IPS-15b (cell line): Measurements from ENCODE around the gene TFDP1.

ENCODE experiments used
- H3K27me3 ChIP-seq: one replicate; pipeline ENCODE4 v1.6.1; 2013; ENCODE audit warnings: low read length; ENCODE audit not compliant: control insufficient read depth, insufficient read depth
- H3K36me3 ChIP-seq: one replicate; pipeline ENCODE4 v1.6.1; 2013; ENCODE audit warnings: low read length; ENCODE audit not compliant: control insufficient read depth, insufficient read depth
- H3K4me1 ChIP-seq: one replicate; pipeline ENCODE4 v1.6.1; 2013; ENCODE audit warnings: mild to moderate bottlenecking, low read length; ENCODE audit not compliant: control insufficient read depth, insufficient read depth
- H3K4me3 ChIP-seq: one replicate; pipeline ENCODE4 v1.5.1; 2013; ENCODE audit warnings: low read depth, low read length
- H3K9ac ChIP-seq: one replicate; pipeline ENCODE4 v1.6.1; 2013; ENCODE audit warnings: low read depth, mild to moderate bottlenecking, low read length
- H3K9me3 ChIP-seq: one replicate; pipeline ENCODE4 v1.6.1; 2013; ENCODE audit warnings: mild to moderate bottlenecking, low read length; ENCODE audit not compliant: control insufficient read depth, insufficient read depth

TFDP1 gene

DNA sequence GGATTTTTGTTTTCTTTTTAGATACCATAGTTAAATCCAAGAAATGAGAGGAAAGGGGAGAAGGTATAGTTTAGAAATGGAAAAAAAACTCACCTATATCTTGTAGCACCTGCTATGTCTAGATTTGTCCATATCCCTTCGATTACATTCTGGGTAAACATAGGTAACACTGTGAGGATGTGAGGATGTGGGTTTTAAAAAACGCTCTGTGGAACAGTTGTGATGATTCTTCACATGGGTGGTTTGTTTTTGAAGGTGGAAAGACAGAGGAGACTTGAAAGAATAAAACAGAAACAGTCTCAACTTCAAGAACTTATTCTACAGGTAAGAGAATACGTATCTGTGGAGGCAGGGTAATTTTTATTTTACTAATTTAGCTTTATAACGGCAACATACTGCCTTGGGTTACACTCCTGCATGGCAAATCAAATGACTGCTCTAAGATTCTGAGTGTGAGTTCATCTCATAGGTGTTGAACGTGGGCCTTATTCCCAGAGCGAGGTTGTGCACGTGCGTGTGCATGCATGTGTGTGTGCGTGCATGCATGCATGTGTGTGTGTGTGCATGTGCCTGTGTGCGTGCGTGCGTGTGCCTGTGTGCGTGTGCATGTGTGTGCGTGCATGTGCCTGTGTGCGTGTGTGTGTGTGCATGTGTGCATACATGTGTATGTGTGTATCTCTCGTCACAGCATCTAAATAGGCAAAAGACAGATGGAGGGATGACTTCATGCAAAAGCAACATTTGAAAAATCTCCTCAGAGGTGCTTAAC is 49.9 kb downstream of the TFDP1 start:
- Histone ChIP-seq H3K27me3 (no peaks in the 10 kb centered on the region), H3K4me1 (no peaks in the 10 kb centered on the region), H3K9ac (no peak overlapping the region), H3K9me3 (no peaks in the 10 kb centered on the region), H3K4me3 (no peak overlapping the region), H3K36me3 (peaks cover 74% of the 10 kb centered on the region)

DNA sequence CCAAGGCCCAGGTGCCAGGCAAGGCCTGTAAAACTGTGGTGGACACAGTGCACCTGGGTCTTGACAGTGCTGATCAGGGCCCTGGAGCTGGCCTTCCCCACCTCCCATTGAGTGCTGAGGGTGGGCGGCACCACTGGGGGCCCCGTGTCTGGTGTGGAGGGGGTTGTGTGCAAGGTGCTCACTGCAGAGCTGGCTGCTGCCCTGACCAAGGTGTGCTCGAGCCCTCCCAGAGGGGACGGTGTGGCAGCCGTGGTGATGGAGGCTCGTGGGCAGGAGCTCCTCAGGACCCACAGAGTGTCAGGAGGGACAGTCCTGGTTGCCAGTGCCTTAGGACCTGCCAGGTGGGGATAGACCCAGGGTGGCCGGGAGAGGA is 50.5 kb downstream of the TFDP1 start:
- no peak overlapping the region for H3K4me3 ChIP-seq
- no peaks in the 10 kb centered on the region for H3K4me1 ChIP-seq
- H3K9ac ChIP-seq, result no peak overlapping the region
- peaks cover 80% of the 10 kb centered on the region for H3K36me3 ChIP-seq
- H3K9me3 ChIP-seq, result no peaks in the 10 kb centered on the region
- H3K27me3 ChIP-seq, result no peaks in the 10 kb centered on the region

DNA sequence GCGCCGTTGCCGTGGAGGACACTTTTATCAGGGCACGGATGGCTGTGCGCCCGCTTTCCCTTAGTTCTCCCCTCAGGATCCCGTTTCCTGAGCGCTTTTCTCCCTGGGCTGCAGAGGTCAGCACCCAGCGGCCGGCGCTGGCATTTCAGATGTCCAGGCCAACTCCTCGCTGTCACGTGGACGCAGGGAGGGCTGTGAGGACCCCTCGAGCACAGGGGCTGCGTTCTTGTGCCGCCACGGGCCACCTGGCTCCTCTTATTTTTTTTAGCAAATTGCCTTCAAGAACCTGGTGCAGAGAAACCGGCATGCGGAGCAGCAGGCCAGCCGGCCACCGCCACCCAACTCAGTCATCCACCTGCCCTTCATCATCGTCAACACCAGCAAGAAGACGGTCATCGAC is 51.2 kb downstream of the TFDP1 start:
- no peaks in the 10 kb centered on the region for H3K9me3 ChIP-seq
- peaks cover 81% of the 10 kb centered on the region for H3K36me3 ChIP-seq
- H3K27me3 ChIP-seq, result no peaks in the 10 kb centered on the region
- H3K9ac ChIP-seq, result no peak overlapping the region
- H3K4me1 ChIP-seq, result no peaks in the 10 kb centered on the region
- H3K4me3 ChIP-seq, result no peak overlapping the region

DNA sequence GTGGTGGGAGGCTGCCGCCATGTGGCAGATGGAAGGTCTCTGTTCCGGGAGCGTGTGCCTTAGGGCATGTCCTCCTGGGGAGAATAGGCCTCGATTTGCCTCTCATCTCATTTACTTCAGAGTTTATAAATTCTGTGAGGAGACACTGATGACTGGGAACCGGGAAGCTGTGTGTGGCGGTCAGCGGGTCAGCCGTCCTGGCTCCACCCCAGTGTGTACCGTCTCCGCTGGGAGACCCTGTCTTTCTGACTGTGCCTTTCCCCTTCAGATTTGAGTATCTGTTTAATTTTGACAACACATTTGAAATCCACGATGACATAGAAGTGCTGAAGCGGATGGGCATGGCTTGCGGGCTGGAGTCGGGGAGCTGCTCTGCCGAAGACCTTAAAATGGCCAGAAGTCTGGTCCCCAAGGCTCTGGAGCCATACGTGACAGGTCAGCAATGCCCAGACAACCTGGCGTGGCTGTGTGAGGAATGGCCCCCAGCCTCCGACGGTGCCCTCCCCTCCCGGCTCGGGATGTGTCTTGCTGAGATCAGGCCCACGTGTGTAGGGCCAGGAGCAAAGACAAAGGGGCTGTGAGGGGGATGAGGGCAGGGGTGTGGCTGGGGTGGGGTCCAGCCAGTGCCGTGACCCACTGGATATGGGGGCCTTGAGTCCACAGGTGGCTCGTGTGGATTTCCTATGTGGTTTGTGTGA is 51.9 kb downstream of the TFDP1 start:
- H3K4me3 ChIP-seq, result no peak overlapping the region
- no peak overlapping the region for H3K9ac ChIP-seq
- H3K36me3 ChIP-seq, result peaks cover 79% of the 10 kb centered on the region
- peaks cover under 1% of the 10 kb centered on the region for H3K9me3 ChIP-seq
- H3K4me1 ChIP-seq, result no peaks in the 10 kb centered on the region
- no peaks in the 10 kb centered on the region for H3K27me3 ChIP-seq

DNA sequence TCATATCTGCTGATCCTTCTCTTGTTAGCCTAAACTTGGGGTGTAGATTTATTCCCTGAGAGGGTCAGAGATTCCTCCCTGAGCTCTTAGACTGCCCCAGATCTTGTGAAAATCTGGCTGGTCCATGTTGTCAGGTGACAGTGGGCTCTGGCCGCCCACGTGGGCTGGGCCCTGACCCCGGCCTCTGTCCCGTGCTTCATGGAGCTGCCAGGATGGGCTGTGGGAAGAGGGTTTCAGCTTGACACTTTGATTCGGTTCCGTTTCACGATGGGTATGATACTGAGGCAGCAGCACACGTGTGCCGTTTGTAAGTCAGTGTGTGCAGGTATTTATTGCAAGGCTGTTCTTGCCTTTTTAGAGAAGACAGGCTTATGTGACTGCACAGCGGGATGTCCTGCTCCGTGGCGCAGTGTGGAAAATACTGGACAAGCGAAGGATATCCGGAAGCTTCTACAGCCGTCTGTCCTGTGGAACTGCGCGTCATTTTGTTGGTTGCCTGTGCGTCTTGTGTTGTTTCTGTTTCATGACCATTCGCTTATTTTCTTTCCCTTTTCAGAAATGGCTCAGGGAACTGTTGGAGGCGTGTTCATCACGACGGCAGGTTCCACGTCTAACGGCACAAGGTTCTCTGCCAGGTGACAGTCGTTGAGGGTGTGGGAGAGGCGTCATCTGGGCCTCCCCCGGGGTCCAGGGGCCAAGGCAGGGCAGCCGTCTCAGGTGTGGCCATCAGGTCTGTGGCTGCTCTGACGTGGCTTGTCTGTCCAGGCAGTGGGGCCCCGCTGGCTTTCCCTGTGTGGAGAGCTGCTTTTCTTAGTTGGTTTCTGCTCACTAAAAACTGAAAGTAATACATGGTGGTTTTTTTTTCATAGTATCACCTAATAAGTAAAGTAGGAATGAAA is 53.0 kb downstream of the TFDP1 start:
- Histone ChIP-seq H3K27me3 (no peaks in the 10 kb centered on the region), H3K9me3 (peaks cover 11% of the 10 kb centered on the region), H3K36me3 (peaks cover 79% of the 10 kb centered on the region), H3K4me3 (no peak overlapping the region), H3K9ac (no peak overlapping the region), H3K4me1 (no peaks in the 10 kb centered on the region)

DNA sequence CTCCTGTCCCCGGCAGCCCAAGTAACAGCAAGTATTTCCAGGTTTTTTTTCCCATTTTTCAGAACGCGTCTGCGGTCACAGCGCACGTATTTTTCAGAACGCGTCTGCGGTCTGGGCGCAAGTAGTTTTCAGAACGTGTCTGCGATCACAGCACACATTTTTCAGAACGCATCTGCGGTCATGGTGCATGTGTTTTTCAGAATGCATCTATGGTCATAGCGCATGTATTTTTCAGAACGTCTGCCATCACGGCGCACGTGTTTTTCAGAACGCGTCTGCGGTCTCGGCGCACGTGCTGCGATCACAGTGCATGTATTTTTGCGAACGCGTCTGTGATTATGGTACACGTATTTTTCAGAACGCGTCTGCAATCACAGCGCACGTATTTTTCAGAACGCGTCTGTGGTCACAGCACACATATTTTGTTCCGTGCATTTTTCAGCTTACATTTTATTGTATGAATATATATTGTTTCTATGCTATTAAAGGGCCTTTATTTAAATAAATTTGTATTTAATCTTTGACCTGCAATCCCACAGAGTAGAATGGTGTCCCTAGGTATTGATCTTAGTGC is 53.7 kb downstream of the TFDP1 start:
- Histone ChIP-seq H3K9me3 (peaks cover 12% of the 10 kb centered on the region), H3K27me3 (no peaks in the 10 kb centered on the region), H3K4me3 (no peak overlapping the region), H3K9ac (no peak overlapping the region), H3K36me3 (peaks cover 74% of the 10 kb centered on the region), H3K4me1 (no peaks in the 10 kb centered on the region)

DNA sequence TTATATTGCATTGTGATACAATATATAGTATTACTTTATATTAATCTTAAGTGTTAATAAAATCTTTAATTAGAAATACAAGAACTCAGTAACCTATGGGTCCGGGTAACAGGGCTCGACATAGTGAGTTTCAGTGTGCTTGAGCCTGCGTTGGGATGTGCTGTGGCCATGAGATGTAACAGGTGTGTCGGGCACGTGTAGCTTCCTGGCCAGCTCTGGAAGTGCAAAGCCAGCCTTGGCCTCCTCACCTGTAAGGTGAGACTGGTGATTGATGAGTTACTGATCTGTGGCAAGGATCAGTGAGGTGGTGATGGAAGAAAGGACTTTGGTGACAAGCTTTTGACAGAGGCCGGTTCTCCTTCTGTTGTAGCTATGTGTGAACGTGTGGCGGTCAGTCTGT is 54.3 kb downstream of the TFDP1 start:
- peaks cover 12% of the 10 kb centered on the region for H3K9me3 ChIP-seq
- H3K27me3 ChIP-seq, result no peaks in the 10 kb centered on the region
- H3K4me3 ChIP-seq, result no peak overlapping the region
- no peak overlapping the region for H3K9ac ChIP-seq
- peaks cover 69% of the 10 kb centered on the region for H3K36me3 ChIP-seq
- H3K4me1 ChIP-seq, result no peaks in the 10 kb centered on the region

DNA sequence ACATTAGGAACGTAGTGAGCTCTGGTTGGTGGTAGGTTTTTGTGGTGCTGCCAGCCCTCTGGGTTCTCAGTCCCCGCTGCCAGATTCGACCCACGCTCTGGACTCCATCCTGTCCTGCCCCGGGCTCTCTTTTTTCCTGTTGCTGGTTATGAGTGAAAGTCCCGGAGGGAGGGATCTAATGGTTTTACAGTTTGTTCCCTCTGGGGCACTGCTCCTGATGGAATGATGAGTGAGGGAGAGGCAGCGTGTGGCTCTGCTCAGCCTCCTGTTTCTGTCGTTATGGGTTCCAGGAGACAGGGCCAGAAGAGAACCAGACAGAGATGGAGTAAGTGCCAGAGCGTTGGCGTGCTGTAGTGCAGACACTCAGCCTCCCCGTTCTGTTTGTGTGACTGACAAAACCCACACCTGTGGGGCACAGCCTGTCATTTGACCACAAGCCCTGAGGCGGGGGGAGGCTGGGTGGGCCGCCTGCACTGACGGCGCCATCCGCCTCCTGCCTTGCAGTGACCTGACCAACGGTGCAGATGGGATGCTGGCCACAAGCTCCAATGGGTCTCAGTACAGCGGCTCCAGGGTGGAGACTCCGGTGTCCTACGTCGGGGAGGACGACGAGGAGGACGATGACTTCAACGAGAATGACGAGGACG is 55.2 kb downstream of the TFDP1 start:
- Histone ChIP-seq H3K36me3 (peaks cover 59% of the 10 kb centered on the region), H3K4me3 (no peak overlapping the region)

DNA sequence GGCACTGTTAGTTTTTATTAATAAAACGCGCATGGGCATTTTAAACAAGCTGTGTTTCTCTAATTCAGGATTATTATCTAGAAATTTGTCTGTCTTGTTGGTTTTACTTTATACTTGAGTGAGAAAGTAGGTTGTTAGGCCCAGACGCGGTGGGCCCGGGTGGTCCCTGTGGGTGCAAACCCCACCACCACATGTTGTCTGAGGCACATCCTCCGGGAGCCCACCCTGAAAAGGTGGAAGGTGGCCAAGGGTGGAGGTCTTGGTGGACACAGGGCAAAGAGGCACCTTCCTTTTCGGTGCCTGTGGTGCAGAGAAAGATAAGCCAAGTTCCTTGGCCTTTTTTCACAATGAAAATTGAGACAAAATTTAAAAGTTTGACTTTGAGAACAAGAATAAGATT is 56.9 kb downstream of the TFDP1 start:
- Histone ChIP-seq H3K4me3 (no peak overlapping the region), H3K4me1 (no peaks in the 10 kb centered on the region), H3K27me3 (no peaks in the 10 kb centered on the region), H3K36me3 (peaks cover 42% of the 10 kb centered on the region), H3K9me3 (peaks cover 12% of the 10 kb centered on the region), H3K9ac (no peak overlapping the region)

More for the DNA sequence above, 55.2 kb downstream of the TFDP1 start:
- Histone ChIP-seq H3K9ac (no peak overlapping the region), H3K4me1 (no peaks in the 10 kb centered on the region), H3K27me3 (no peaks in the 10 kb centered on the region), H3K9me3 (peaks cover 12% of the 10 kb centered on the region)

DNA sequence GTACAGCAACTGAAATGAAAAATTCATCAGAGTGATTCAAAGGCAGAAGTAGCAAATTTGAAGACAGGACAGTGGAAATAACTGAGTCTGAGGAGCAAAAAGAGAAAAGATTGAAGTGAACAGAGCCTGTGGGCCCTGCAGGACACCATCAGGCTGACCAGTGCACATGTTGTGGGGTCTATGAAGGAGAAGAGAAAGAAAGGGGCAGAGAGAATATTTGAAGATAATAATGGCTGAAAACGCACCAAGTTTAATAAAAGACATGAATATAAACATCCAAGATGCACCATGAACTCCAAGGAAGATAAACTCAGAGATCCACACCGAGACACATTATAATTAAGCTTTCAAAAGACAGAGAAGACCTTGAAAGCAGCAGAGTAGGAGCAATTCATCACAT is 58.0 kb downstream of the TFDP1 start:
- Histone ChIP-seq H3K4me1 (no peaks in the 10 kb centered on the region), H3K9me3 (peaks cover 12% of the 10 kb centered on the region), H3K36me3 (peaks cover 31% of the 10 kb centered on the region), H3K27me3 (no peaks in the 10 kb centered on the region), H3K4me3 (no peak overlapping the region), H3K9ac (no peak overlapping the region)

DNA sequence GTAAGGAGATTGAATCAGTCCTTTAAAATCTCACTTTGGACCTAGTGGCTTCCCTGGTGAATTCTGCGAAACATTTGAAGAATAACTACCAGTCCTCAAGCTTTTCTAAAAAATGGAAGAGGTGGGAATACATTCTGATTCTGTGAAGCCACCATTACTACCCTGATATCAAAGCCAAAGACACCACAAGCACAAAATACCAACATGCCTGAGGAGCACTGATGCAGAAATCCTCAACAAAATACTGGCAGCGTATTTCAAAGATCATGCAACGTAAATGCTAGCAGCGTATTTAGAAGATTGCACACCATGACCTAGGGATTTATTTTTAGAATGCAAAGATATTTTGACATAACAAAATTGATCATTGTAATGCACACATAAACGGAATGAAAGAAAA is 59.0 kb downstream of the TFDP1 start:
- H3K4me1 ChIP-seq, result no peaks in the 10 kb centered on the region
- peaks cover 12% of the 10 kb centered on the region for H3K9me3 ChIP-seq
- no peaks in the 10 kb centered on the region for H3K27me3 ChIP-seq
- H3K36me3 ChIP-seq, result peaks cover 21% of the 10 kb centered on the region
- H3K9ac ChIP-seq, result no peak overlapping the region
- no peak overlapping the region for H3K4me3 ChIP-seq
